HFF-Myc (cell line): ENCODE measurements around the gene COL4A4.
A peak's percentile ranks its signal among the peaks of the same experiment; 100 is the strongest.

Experiments
- DNase-seq: peaks from one replicate; pipeline ENCODE4 v3.0.0-alpha.2; 2011; ENCODE audit warnings: low read depth; ENCODE audit errors: extremely low read depth
- H3K4me3 ChIP-seq: replicated peaks from 2 replicates; pipeline ENCODE4 v1.5.1; 2011; ENCODE audit warnings: low read depth, mild to moderate bottlenecking, control low read depth, low read length
- TF ChIP-seq, protein P1 (sequence below): IDR thresholded peaks from 2 replicates; pipeline ENCODE4 v1.5.1; 2012; ENCODE audit warnings: mild to moderate bottlenecking, low read depth, low read length, control low read depth; ENCODE audit errors: missing control alignments

COL4A4 gene

DNA sequence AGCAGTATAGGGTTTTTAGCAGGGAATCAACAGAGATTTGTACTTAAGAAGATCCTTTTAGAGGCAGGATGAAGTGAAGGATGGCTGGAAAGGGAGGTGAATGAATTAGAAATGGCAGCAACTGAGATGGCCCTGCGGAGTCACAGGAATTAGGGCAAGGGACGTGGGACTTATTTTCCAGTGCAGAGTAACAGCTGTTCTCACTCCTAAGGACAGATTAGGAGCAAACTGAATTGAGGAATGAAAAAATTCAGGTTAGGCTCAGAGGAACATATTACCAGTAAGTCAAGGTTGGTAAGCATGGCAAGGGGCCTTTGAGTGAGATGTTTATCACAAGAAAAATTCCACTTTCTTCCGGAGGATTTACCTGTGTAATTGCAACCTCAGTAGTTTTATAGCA is 34.9 kb upstream of the COL4A4 start:
- no peak for DNase-seq
- TF ChIP-seq, protein P1, sequence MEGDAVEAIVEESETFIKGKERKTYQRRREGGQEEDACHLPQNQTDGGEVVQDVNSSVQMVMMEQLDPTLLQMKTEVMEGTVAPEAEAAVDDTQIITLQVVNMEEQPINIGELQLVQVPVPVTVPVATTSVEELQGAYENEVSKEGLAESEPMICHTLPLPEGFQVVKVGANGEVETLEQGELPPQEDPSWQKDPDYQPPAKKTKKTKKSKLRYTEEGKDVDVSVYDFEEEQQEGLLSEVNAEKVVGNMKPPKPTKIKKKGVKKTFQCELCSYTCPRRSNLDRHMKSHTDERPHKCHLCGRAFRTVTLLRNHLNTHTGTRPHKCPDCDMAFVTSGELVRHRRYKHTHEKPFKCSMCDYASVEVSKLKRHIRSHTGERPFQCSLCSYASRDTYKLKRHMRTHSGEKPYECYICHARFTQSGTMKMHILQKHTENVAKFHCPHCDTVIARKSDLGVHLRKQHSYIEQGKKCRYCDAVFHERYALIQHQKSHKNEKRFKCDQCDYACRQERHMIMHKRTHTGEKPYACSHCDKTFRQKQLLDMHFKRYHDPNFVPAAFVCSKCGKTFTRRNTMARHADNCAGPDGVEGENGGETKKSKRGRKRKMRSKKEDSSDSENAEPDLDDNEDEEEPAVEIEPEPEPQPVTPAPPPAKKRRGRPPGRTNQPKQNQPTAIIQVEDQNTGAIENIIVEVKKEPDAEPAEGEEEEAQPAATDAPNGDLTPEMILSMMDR, result no peak
- no peak overlapping the region for H3K4me3 ChIP-seq

- no peak overlapping the region for H3K4me3 ChIP-seq
- no peak for DNase-seq
- TF ChIP-seq, protein P1, result no peak
Observed at GRCh38 chr2:227194219-227194618, 30.2 kb upstream of the COL4A4 start.

GRCh38 chr2:227192491-227192890 is 28.5 kb upstream of the COL4A4 start:
- no peak for DNase-seq
- TF ChIP-seq, protein P1, result no peak
- H3K4me3 ChIP-seq, result no peak overlapping the region

- peak; percentile 89 for DNase-seq
- H3K4me3 ChIP-seq, result no peak overlapping the region
- TF ChIP-seq, protein P1, result peak; percentile 36
Observed at GRCh38 chr2:227191367-227191766, 27.4 kb upstream of the COL4A4 start.

DNA sequence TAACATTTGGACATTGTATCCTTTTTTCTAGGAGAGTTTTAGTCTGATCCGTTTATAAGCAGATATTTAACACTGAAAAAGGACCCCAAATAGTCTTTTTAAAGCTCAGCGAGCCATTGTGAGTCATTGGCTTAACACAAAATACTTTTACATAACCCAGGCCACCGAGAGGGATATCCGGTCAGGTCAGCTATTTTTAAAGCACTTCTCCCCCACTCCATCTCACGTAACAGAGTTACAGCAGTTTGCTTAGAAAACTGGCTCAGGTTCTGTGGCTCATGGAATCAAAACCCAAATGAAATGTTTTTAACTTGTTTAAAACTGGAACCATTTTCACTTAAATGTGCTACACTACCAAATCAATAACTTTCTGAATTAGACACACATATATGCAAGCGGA is 24.3 kb upstream of the COL4A4 start:
- H3K4me3 ChIP-seq, result no peak overlapping the region
- TF ChIP-seq, protein P1, result no peak
- DNase-seq, result peak; percentile 55

GRCh38 chr2:227186751-227187150 is 22.7 kb upstream of the COL4A4 start:
- DNase-seq, result no peak
- TF ChIP-seq, protein P1, result no peak

DNA sequence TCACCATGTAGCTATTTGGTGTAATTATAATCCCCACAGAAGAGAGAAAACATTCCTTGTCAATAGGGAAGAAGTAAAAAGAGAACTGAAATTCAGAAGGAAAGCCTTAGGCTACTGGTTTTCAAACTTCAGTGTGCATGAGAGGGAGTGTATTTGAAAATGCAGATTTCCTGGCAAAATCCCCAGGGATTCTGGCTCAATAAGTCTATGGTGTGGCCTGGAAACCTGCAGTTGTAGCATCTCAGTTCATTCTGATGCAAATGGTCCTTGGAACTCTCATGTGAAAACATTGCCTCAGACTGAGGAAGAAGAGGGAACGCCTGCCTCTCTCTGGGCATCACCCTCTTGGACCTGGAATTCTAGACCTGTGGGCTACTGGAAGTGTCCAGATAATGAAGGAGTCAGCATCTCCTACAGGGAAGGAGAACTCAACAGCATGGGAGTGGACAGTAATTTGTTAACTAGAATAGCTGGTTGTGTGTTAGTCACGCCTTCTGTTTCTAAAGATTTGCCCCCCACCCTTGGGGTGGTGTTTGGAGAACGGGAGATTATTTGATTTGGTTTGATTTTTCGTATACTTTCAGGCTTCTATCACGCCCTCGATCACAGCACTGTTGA is 21.7 kb upstream of the COL4A4 start:
- TF ChIP-seq, protein P1, result no peak
- no peak overlapping the region for H3K4me3 ChIP-seq
- no peak for DNase-seq

More at GRCh38 chr2:227186751-227187150, 22.7 kb upstream of the COL4A4 start:
- no peak overlapping the region for H3K4me3 ChIP-seq
